Measurements from ENCODE around the gene CEL.
"Not testable (repeated sequence)": the region's sequence is repeated elsewhere in the genome, so short reads cannot be mapped to it uniquely, and the experiment has no call there.

CEL gene

GRCh38 chr9:133035669-133036068 lies 26.1 kb upstream of the CEL start:
- H3K4me3 ChIP-seq (ENCODE audit: low read length), result no peak overlapping the region
- H3K9me3 ChIP-seq (replicated peaks; ENCODE audit: low read length), result no peaks in the 10 kb centered on the region
- peaks cover 10% of the 10 kb centered on the region for H3K36me3 ChIP-seq (ENCODE audit: insufficient read depth, low read length)
- no peaks in the 10 kb centered on the region for H3K27me3 ChIP-seq (ENCODE audit: control insufficient read depth, insufficient read depth, low read length)
- no peak overlapping the region for H3K9ac ChIP-seq (ENCODE audit: low read depth, low read length)
- no peak overlapping the region for H3K4me2 ChIP-seq (ENCODE audit: low read length)
- H3K4me1 ChIP-seq (ENCODE audit: control insufficient read depth, insufficient read depth, low read length), result peaks cover 4% of the 10 kb centered on the region

- no peaks in the 10 kb centered on the region for H3K27me3 ChIP-seq (ENCODE audit: control insufficient read depth, insufficient read depth, low read length)
- no peaks in the 10 kb centered on the region for H3K4me1 ChIP-seq (ENCODE audit: control insufficient read depth, insufficient read depth, low read length)
Measured at GRCh38 chr9:133037775-133038515, 23.8 kb upstream of the CEL start.

GRCh38 chr9:133040892-133041479 lies 20.8 kb upstream of the CEL start:
- not testable (repeated sequence) for H3K4me2 ChIP-seq (ENCODE audit: low read length); H3K4me1 ChIP-seq (ENCODE audit: control insufficient read depth, insufficient read depth, low read length); H3K9ac ChIP-seq (ENCODE audit: low read depth, low read length); H3K4me3 ChIP-seq (ENCODE audit: low read length); H3K27me3 ChIP-seq (ENCODE audit: control insufficient read depth, insufficient read depth, low read length); H3K9me3 ChIP-seq (replicated peaks; ENCODE audit: low read length)
- peaks cover 38% of the 10 kb centered on the region for H3K36me3 ChIP-seq (ENCODE audit: insufficient read depth, low read length)

More at GRCh38 chr9:133037775-133038515, 23.8 kb upstream of the CEL start:
- Histone ChIP-seq H3K9me3 (replicated peaks; ENCODE audit: low read length) (no peaks in the 10 kb centered on the region), H3K4me3 (ENCODE audit: low read length) (no peak overlapping the region), H3K4me2 (ENCODE audit: low read length) (no peak overlapping the region), H3K36me3 (ENCODE audit: insufficient read depth, low read length) (peaks cover 23% of the 10 kb centered on the region), H3K9ac (ENCODE audit: low read depth, low read length) (no peak overlapping the region)

- Histone ChIP-seq H3K9me3 (replicated peaks; ENCODE audit: low read length) (no peaks in the 10 kb centered on the region), H3K4me3 (ENCODE audit: low read length) (no peak overlapping the region), H3K9ac (ENCODE audit: low read depth, low read length) (no peak overlapping the region), H3K4me1 (ENCODE audit: control insufficient read depth, insufficient read depth, low read length) (no peaks in the 10 kb centered on the region), H3K4me2 (ENCODE audit: low read length) (no peak overlapping the region), H3K36me3 (ENCODE audit: insufficient read depth, low read length) (peaks cover 44% of the 10 kb centered on the region), H3K27me3 (ENCODE audit: control insufficient read depth, insufficient read depth, low read length) (no peaks in the 10 kb centered on the region)
Measured at GRCh38 chr9:133041958-133042357, 19.8 kb upstream of the CEL start.

GRCh38 chr9:133042676-133043075 lies 19.1 kb upstream of the CEL start:
- Histone ChIP-seq H3K4me3 (ENCODE audit: low read length) (no peak overlapping the region), H3K9ac (ENCODE audit: low read depth, low read length) (no peak overlapping the region), H3K4me2 (ENCODE audit: low read length) (no peak overlapping the region), H3K9me3 (replicated peaks; ENCODE audit: low read length) (no peaks in the 10 kb centered on the region), H3K36me3 (ENCODE audit: insufficient read depth, low read length) (peaks cover 47% of the 10 kb centered on the region), H3K4me1 (ENCODE audit: control insufficient read depth, insufficient read depth, low read length) (no peaks in the 10 kb centered on the region), H3K27me3 (ENCODE audit: control insufficient read depth, insufficient read depth, low read length) (no peaks in the 10 kb centered on the region)

GRCh38 chr9:133043449-133044035 lies 18.2 kb upstream of the CEL start:
- H3K36me3 ChIP-seq (ENCODE audit: insufficient read depth, low read length), result peaks cover 47% of the 10 kb centered on the region

GRCh38 chr9:133044125-133044524 lies 17.7 kb upstream of the CEL start:
- no peaks in the 10 kb centered on the region for H3K9me3 ChIP-seq (replicated peaks; ENCODE audit: low read length)
- no peaks in the 10 kb centered on the region for H3K4me1 ChIP-seq (ENCODE audit: control insufficient read depth, insufficient read depth, low read length)
- no peaks in the 10 kb centered on the region for H3K27me3 ChIP-seq (ENCODE audit: control insufficient read depth, insufficient read depth, low read length)
- H3K4me3 ChIP-seq (ENCODE audit: low read length), result no peak overlapping the region
- no peak overlapping the region for H3K4me2 ChIP-seq (ENCODE audit: low read length)
- no peak overlapping the region for H3K9ac ChIP-seq (ENCODE audit: low read depth, low read length)
- H3K36me3 ChIP-seq (ENCODE audit: insufficient read depth, low read length), result peaks cover 47% of the 10 kb centered on the region

More at GRCh38 chr9:133043449-133044035, 18.2 kb upstream of the CEL start:
- Histone ChIP-seq H3K27me3 (ENCODE audit: control insufficient read depth, insufficient read depth, low read length) (no peaks in the 10 kb centered on the region), H3K9ac (ENCODE audit: low read depth, low read length) (no peak overlapping the region), H3K9me3 (replicated peaks; ENCODE audit: low read length) (no peaks in the 10 kb centered on the region), H3K4me3 (ENCODE audit: low read length) (no peak overlapping the region), H3K4me2 (ENCODE audit: low read length) (no peak overlapping the region), H3K4me1 (ENCODE audit: control insufficient read depth, insufficient read depth, low read length) (no peaks in the 10 kb centered on the region)

- Histone ChIP-seq H3K27me3 (ENCODE audit: control insufficient read depth, insufficient read depth, low read length) (no peaks in the 10 kb centered on the region), H3K36me3 (ENCODE audit: insufficient read depth, low read length) (peaks cover 47% of the 10 kb centered on the region)
Measured at GRCh38 chr9:133044661-133045060, 17.1 kb upstream of the CEL start.

GRCh38 chr9:133045132-133045531 lies 16.6 kb upstream of the CEL start:
- Histone ChIP-seq H3K9me3 (replicated peaks; ENCODE audit: low read length) (no peaks in the 10 kb centered on the region), H3K4me1 (ENCODE audit: control insufficient read depth, insufficient read depth, low read length) (no peaks in the 10 kb centered on the region), H3K36me3 (ENCODE audit: insufficient read depth, low read length) (peaks cover 47% of the 10 kb centered on the region), H3K27me3 (ENCODE audit: control insufficient read depth, insufficient read depth, low read length) (no peaks in the 10 kb centered on the region), H3K9ac (ENCODE audit: low read depth, low read length) (no peak overlapping the region), H3K4me2 (ENCODE audit: low read length) (no peak overlapping the region), H3K4me3 (ENCODE audit: low read length) (no peak overlapping the region)

More at GRCh38 chr9:133044661-133045060, 17.1 kb upstream of the CEL start:
- Histone ChIP-seq H3K9ac (ENCODE audit: low read depth, low read length) (no peak overlapping the region), H3K9me3 (replicated peaks; ENCODE audit: low read length) (no peaks in the 10 kb centered on the region), H3K4me3 (ENCODE audit: low read length) (no peak overlapping the region), H3K4me2 (ENCODE audit: low read length) (no peak overlapping the region), H3K4me1 (ENCODE audit: control insufficient read depth, insufficient read depth, low read length) (no peaks in the 10 kb centered on the region)

- no peaks in the 10 kb centered on the region for H3K9me3 ChIP-seq (replicated peaks; ENCODE audit: low read length)
- H3K9ac ChIP-seq (ENCODE audit: low read depth, low read length), result no peak overlapping the region
- H3K4me2 ChIP-seq (ENCODE audit: low read length), result no peak overlapping the region
- H3K27me3 ChIP-seq (ENCODE audit: control insufficient read depth, insufficient read depth, low read length), result no peaks in the 10 kb centered on the region
- H3K4me1 ChIP-seq (ENCODE audit: control insufficient read depth, insufficient read depth, low read length), result peaks cover 12% of the 10 kb centered on the region
- no peak overlapping the region for H3K4me3 ChIP-seq (ENCODE audit: low read length)
- peaks cover 54% of the 10 kb centered on the region for H3K36me3 ChIP-seq (ENCODE audit: insufficient read depth, low read length)
Measured at GRCh38 chr9:133046196-133046899, 15.4 kb upstream of the CEL start.

- H3K36me3 ChIP-seq (ENCODE audit: insufficient read depth, low read length), result peaks cover 57% of the 10 kb centered on the region
Measured at GRCh38 chr9:133046900-133047295, 14.9 kb upstream of the CEL start.

More at GRCh38 chr9:133046900-133047295, 14.9 kb upstream of the CEL start:
- Histone ChIP-seq H3K9me3 (replicated peaks; ENCODE audit: low read length) (no peaks in the 10 kb centered on the region), H3K4me3 (ENCODE audit: low read length) (no peak overlapping the region), H3K9ac (ENCODE audit: low read depth, low read length) (no peak overlapping the region), H3K27me3 (ENCODE audit: control insufficient read depth, insufficient read depth, low read length) (no peaks in the 10 kb centered on the region), H3K4me2 (ENCODE audit: low read length) (no peak overlapping the region), H3K4me1 (ENCODE audit: control insufficient read depth, insufficient read depth, low read length) (peaks cover 12% of the 10 kb centered on the region)

All from skeletal muscle satellite cell (primary cell).